HG03064 (cell line): ENCODE data around the gene PCDHGA2.
"Not testable (repeated sequence)": the region's sequence is repeated elsewhere in the genome, so short reads cannot be mapped to it uniquely, and the experiment has no call there.

Experiments used
- ATAC-seq: cut with Tn5 transposase; IDR thresholded peaks from one replicate; pipeline ENCODE4 v1.9.1; 2021; ENCODE audit warnings: low read depth; ENCODE audit not compliant: unreplicated experiment

Gene PCDHGA2

DNA sequence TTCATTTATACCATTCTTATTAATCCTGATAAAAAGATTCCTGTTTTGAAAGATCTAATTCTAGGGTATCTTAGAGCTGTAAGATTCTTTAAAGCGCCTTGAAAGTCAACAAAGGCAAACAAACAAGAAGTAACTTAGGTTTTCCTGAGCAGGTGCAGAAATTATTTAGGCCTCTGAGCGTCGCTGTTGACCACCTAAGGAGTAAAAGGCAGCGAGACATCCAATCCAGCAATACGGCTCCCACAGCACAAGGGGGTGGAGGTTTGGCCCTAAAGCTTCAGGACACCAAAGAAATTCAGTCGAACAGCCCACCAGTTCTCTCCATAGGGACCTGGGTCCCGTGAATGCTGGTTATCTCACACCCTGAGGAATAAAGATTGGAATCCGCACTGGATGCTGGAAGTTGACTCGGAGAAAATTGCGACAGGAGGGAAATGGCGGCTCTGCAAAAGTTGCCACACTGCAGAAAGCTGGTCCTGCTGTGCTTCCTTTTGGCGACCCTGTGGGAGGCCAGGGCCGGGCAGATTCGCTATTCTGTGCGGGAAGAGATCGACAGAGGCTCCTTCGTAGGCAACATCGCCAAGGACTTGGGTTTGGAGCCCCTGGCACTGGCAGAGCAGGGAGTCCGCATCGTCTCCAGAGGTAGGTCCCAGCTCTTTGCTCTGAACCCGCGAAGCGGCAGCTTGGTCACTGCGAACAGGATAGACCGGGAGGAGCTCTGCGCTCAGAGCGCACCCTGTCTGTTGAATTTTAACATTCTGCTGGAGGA, at the start of gene PCDHGA2:
Gene PCDHGA2 (plus strand): TSS at position 223 of the 769 bp plus-strand sequence.
- ATAC-seq, result no peak

DNA sequence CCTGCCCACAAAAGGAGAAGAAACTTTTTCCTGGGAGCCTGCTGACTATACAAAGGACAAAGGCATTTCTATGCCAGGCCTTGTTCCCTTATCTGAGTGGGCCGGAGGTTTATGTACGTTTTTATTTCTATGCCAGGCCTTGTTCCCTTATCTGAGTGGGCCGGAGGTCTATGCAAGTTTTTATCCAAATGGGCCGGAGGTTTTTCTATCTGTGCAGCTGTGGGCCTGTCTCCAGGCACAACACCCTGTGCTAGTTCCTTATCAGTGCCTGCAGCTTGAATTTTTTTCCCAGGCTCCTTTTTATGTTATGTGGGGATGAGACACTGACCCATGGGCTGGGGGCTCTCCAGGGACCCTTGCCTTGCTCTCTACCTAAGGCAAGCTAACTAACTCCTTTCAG, 40.2 kb upstream of the PCDHGA2 start:
- no peak for ATAC-seq

GRCh38 chr5:141303756-141304155, 34.8 kb upstream of the PCDHGA2 start, which contains the start of gene SLC25A2:
SLC25A2 (minus strand) TSS chr5:141304049; CDS start chr5:141303865, 184 bp downstream.
- no peak for ATAC-seq

DNA sequence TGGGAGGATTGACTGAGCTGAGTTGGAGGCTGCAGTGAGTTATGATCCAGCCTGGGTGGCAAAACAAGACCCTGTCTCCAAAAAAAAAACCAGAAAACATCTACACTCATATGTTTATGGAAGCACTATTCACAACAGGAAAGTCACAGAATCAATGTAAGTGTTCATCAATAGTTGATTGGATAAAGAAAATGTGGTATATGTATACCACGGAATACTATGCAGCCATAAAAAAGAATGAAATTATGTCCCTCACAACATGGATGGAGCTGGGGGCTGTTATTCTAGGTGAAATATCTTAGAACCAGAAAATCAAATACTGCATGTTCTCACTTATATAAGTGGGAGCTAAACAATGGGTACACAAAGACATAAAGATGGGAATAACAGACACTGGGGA, 31.9 kb upstream of the PCDHGA2 start:
- ATAC-seq, result no peak

GRCh38 chr5:141313711-141314110, 24.8 kb upstream of the PCDHGA2 start:
- ATAC-seq, result no peak

DNA sequence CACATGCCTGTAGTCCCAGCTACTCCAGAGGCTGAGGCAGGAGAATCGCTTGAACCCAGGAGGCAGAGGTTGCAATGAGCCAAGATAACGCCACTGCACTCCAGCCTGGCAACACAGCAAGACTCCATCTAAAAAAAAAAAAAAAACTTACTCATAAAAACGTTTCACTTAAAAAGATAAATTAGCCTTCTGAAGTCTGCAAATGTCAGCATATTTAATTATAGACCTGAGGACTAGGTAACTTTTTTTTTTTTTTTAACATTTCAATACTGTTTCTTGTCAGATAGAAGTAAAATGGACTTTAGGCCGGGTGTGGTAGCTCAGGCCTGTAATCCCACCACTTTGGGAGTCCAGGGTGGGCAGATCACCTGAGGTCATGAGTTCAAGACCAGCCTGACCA, 21.6 kb upstream of the PCDHGA2 start:
- not testable (repeated sequence) for ATAC-seq

GRCh38 chr5:141319202-141319601, 19.4 kb upstream of the PCDHGA2 start:
- ATAC-seq, result no peak

- no peak for ATAC-seq
Observed at GRCh38 chr5:141319699-141320098, 18.9 kb upstream of the PCDHGA2 start.

DNA sequence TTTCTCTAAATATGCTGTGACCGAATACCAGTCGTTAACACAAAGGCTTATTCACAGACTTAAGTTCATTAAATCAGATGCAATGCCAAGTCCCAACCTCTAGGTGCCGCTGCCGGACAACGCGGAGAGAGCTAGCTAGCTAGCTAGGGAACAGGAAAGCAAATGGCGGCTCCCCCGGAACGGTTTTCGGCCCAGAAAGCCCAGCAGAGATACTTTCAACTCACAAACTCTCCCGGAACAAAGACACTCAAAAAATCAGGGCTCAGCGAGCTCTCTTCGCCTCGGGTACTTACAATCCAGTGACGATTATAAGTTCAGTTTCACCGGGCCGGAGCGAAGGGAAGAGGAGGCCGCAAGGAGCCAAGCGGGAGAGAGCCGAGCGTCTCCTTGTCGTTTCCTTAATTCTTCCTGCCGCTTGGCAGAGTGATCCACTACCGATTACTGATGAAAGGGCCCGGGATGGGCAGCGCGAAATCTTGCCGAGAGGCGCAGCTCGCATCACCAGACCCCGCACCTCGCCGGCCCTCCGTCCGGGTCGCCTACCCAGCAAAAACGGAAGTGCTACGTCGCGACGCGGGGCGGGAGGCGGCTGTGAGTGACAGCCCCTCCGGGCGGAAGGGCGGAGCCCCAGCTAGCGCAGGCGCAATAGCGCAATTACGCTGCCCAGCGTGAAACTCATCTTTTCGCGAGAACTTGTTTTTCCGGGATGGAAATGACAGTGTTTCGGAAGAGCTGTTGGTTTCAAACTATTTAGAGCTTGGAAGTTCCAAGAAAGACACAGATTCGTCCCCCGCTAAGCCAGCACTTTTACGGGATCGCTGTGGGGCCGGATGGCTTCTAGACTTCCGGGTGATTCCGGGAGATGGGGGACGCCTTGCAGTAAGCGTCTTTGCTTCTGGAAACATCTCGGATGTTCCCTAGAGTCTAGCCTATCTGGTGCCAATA, 18.1 kb upstream of the PCDHGA2 start, which contains the start of gene TAF7:
Gene TAF7 (minus strand): TSS at position 560 of the 945 bp plus-strand sequence. CDS start 740 bp downstream, outside the sequence.
- ATAC-seq, result peak; percentile 97

- no peak for ATAC-seq
Observed at GRCh38 chr5:141322261-141322660, 16.3 kb upstream of the PCDHGA2 start.

- ATAC-seq, result no peak
Observed at GRCh38 chr5:141326088-141326854, 12.3 kb upstream of the PCDHGA2 start.

- no peak for ATAC-seq
Observed at GRCh38 chr5:141328231-141328630, 10.3 kb upstream of the PCDHGA2 start.

- ATAC-seq, result no peak
Observed at GRCh38 chr5:141330299-141331080, 8.1 kb upstream of the PCDHGA2 start, which contains the start of gene PCDHGA1. PCDHGA1 (plus strand) TSS chr5:141330514.

DNA sequence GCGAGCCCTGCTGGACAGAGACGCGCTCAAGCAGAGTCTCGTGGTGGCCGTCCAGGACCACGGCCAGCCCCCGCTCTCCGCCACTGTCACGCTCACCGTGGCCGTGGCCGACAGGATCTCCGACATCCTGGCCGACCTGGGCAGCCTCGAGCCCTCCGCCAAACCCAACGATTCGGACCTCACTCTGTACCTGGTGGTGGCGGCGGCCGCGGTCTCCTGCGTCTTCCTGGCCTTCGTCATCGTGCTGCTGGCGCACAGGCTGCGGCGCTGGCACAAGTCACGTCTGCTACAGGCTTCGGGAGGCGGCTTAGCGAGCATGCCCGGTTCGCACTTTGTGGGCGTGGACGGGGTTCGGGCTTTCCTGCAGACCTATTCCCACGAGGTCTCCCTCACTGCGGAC, 6.0 kb upstream of the PCDHGA2 start:
- not testable (repeated sequence) for ATAC-seq

DNA sequence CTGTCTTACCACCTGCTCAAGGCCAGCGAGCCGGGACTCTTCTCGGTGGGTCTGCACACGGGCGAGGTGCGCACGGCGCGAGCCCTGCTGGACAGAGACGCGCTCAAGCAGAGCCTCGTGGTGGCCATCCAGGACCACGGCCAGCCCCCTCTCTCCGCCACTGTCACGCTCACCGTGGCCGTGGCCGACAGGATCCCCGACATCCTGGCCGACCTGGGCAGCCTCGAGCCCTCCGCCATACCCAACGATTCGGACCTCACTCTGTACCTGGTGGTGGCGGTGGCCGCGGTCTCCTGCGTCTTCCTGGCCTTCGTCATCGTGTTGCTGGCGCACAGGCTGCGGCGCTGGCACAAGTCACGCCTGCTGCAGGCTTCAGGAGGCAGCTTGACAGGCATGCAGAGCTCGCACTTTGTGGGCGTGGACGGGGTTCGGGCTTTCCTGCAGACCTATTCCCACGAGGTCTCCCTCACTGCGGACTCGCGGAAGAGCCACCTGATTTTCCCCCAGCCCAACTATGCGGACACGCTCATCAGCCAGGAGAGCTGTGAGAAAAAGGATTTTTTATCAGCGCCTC, 2.3 kb downstream of the PCDHGA2 start:
- not testable (repeated sequence) for ATAC-seq

DNA sequence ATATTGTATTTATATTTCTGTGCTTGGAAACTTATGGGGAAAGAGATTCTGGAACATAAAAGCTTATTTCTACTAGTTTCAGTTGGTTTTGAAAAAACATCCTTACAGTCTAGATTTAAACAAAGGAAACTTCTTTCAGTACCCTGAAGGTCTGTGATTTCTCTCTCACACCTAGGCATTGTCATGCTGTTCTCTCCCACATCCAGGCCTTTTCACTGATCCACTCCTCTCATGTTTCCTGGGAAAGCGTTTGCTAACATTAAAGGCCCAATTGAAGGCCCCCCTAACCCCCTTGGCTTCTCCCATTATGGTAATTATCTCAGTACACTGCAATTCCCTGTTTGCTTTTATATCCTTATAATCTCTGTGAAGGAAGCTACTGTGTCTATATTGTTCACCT, 4.2 kb downstream of the PCDHGA2 start:
- ATAC-seq, result no peak

DNA sequence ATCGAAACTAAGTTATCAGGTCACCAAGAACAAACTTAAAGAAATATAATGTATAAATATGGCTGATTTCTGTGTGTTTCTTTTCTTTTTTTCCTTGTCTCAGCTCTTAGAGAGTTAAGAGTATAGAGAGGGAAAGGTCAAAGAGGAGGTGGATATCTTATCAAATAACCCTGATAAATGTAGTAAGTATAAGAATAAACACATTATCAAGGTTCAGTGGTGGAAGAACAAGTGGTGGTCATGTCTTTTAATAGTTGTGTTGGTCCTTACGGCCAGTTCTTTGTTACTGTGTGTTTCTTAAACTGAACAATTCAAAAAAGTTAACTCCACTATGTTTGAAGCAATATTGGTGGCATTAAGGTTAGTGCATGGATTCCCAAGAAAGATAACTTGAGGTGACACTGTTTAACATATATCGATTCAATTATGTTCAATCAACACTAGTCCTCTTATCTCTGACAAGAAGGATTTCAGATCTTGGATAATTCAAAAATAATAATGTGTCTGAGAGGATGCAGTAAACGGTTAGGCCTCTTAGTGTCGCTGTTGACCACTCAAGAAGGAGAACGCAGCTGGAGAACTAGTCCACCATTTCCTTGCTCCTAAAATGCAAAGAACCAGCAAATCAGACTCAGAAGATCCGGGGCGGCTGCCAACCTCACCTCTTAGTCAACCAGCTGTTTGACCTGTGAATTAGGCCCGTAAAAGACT, 4.8 kb downstream of the PCDHGA2 start, which contains the start of gene PCDHGA3:
Gene PCDHGA3 (plus strand): TSS at position 588 of the 711 bp plus-strand sequence. CDS start 205 bp downstream, outside the sequence.
- no peak for ATAC-seq

DNA sequence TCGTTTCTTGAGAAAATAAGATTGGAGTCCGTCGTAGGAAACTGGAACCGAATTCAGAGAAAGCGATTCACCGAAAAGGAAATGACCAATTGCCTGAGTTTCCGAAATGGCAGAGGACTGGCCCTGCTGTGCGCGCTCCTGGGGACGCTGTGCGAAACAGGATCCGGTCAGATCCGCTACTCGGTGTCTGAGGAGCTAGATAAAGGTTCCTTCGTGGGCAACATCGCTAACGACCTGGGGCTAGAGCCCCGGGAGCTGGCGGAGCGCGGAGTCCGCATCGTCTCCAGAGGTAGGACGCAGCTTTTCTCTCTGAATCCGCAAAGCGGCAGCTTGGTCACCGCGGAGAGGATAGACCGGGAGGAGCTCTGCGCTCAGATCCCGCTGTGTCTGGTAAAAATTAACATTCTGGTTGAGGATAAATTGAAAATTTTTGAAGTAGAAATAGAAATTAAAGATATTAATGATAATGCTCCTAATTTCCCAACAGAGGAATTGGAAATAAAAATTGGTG, 5.4 kb downstream of the PCDHGA2 start:
- ATAC-seq, result no peak
